Fibroblast of skin of left biceps (primary cell): Measurements from ENCODE around the gene LEMD3.

ENCODE experiments used
- DNase-seq, 2 experiments: peaks; one replicate each; pipeline ENCODE4 v3.0.0-alpha.2; 2013; ENCODE audit warnings: low read depth in 2 of 2

The LEMD3 gene

DNA sequence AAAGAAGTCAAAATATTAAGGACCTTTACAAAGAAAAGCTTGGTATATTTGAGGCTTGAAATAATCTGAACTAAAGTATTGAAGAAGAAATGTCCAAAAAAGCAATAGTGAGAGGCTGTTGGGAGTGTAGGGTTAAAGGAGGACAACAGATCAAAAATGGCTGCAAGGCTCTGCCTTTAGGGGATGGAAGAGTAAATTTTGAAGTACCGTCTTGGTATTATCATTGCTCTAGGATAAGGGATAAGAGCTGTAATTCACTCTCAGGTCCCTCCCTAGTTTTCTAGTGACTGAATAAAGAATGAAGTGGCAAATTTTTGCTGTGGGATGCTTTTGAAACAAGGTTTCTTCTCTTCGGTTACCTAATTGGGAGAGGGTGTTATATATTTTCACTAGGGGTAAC is 38.7 kb downstream of the LEMD3 start:
- no peak for DNase-seq

DNA sequence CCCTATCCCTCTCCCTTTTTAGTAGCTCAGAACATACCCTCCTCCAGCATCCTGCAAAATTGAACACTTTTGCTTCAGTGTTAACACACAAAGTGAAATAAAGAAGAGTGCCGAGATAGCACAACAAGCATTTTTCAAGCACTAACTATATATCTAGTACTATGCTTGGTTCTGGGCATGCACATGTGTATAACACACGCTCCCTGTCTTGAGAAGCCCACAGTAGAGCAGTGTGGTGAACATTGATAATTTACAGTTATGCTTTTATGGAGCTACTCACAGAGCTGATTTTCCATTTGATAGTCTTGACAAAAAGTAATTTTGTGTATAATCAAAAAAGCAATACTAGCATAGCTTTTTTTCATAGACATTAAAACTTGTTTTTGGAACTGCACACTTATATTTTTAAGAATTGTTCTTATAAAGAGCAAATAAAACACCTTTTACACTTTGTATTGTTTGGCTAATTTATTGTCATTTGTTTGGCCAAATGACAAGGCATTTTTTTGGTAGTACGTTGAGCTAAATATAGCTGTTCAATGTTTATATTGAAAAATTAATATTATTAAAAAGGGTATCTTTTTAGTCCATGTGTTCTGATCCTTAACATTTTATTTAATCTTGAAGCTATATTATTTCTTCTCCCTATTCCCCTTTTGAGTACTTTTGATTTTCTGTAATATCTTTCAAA is 39.7 kb downstream of the LEMD3 start:
- no peak for DNase-seq

DNA sequence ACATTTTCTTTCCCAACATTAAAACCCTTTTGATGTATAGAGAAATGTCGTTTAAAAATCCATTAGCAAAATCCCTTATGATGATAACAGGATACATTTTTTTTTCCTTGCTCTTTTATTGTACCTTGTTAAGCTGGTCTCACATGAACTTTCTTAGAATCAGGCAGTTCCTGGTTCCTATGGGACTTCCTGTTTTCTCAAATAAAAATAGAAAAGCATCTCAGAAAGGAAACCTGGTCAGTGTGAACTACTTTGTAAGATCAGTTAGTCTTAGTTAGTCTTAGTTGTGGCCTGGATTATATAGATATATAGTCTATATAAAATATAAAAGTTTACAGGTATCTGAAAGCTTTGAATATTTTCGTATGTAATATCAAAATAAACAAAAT is 40.3 kb downstream of the LEMD3 start:
- DNase-seq = no peak

DNA sequence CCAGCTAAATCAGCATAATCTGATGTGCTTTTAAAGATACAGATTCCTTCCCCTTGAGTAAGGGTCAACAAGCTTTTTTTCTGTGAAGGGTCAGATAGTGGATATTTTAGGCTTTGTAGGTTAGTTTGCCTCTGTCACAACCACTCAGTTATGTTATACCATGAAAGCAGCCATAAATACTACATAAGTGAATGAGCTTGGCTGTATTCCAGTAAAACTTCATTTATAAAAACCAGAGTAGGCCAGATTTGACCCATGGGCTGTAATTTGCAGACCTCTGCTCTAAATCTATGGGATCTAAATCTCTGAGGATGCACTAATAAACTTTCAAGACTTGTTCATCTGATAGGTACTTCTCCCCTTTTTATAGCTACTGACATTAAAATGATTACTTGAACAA is 47.7 kb downstream of the LEMD3 start:
- no peak for DNase-seq

DNA sequence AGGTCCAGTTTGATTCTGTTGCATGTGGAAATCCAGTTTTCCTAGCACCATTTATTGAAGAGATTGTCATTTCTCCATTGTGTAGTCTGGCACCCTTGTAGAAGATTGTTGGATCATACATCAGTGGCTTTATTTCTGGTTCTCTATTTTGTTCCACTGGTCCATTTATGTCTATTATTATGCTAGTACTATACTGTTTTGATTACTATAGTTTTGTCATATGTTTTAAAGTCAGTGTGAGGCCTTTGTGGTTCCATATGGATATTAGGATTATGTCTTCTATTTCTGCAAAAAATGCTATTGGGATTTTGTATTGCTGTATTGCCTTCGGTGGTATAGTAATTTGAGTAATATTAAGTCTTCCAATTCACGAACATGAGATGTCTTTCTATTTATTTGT is 51.4 kb downstream of the LEMD3 start:
- DNase-seq = no peak

DNA sequence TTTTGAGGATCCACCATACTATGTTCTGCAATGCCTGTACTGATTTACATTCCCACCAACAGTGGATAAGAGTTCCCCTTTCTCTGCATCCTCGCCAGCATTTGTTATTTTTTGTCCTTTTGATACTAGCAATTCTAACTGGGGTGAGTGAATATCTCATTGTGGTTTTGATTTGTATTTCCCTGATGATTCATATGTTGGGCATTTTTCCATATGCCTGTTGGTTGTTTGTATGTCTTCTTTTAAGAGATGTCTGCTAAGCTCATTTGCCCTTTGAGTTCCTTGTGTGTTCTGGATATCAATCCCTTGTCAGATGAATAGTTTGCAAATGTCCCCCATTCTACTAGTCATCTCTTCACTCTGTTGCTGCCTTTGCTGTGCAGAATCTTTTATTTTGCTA is 60.1 kb downstream of the LEMD3 start:
- peak; percentile 15 for DNase-seq

DNA sequence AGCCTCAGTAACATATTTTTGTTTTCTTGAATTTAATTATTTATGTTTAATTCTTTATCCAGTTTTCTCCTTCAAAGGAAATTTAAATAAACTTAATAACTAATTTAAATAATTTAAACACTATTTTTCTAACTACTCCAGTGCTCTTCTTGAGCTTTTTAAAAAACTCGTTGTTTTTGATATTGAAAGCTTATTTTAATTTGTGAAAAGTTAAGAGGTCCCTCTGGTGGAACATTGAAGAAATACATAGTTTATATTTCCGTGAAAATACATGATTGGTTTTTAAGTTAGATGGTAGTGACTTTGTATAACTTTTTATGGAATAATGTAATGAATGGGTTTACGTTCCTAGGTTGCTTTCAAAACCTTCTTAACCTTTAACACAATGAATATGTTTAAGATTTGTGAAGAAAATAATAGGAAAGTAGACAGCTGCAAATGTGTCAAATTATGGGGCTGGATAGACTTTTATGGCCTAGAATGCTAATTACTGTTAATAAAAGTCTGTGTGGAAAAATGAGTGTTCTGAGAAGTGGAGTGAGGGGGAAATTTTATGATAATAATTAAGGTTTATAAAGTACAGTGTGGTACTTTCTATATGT is 63.2 kb downstream of the LEMD3 start:
- peak; percentile 1 to 4 for DNase-seq

DNA sequence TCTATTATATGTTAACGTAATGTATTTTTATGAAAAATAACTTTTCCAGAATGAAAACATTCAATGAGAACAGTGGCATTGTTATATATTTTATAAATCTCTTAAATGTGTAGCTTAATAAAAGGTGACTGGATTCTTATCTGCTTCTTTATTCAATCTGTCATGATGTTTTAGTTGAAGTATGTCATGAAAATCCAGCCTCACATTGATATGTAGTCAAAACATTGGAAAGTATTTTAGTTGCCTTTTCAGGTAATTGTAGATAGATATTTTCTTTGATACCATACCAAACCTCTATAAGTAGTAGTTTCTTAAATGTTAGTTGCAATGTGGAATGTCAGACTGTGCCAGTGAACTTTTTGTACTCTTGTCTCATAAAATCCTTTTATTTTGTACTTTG is 67.8 kb downstream of the LEMD3 start:
- DNase-seq = no peak

DNA sequence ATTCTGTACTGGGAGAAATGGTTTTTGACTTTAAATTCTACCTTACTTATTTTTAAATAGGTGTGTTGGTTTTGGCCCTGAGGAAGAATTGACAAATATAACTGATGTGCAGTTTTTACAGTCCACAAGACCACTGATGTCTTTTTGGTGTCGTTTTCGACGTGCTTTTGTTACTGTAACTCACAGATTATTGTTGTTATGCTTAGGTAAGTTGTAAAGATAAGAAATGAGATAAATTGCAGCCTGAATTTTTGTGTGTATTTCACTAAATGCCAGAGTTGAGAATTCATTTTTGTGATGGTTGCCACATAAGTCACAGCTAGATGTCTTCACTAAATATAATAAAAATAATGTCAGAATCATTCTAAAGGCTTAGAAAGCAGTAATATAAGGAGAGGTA is 69.2 kb downstream of the LEMD3 start:
- no peak for DNase-seq

DNA sequence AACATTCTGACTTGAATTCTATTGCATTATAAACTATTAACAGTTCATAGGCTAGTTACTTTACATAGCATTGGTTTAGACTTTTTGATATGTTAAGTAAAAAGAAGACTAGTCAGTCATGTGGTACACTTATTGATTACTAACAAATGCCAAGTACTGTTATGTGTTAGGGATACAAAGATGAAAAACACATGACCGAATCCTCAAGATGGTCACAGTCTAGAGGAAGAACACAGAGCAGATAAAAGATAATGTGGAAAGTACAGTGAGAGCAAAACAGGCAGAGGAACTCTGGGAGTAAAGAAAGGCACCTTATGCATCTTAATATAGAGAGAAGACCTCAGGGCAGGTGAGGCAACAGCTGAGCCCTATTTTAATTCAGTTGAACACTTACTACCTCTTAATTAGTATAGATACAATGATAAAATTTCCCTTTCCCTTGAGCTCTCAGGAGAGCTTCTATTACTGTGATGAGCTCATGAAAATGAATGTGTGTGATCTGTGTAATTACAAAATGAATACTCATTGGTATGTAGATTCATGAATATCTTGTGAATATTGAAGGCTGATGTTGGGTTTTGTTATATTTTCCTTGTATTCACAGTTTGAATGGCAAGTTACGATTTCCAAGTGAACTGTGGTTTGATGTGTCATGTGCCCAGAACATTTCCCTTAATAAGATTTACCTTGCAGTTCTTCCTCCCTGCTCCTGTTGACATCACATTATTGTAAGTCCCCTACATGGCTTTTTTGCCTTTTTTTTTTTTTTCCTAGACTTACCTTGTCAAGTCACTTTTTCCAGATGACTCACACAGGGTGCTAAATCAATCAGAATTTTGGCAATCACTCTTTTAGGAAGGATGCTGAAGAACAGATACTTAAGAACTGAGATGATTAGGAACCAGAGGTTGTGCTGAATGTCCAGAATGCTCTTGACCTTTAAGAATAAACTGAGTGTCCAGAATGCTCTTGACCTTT is 79.6 kb downstream of the LEMD3 start:
- DNase-seq = no peak

DNA sequence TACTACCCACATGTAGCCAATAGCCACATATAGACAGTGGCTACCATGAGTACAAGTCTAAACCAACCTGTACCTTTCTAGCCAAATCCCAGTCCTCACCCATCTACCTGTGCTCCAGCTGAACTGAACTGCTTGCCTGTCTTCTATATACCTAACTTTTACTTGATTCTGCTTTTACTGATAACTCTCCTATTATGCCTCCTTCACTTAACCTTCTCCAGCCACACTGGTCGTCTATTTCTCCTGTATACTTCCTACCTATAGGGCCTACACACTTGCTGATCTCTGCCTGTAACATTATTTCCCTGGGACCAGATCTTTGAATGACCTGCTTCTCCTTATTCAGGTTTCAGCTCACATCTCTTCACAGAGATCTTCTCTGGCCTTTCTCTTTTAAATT is 83.1 kb downstream of the LEMD3 start:
- DNase-seq = no peak

DNA sequence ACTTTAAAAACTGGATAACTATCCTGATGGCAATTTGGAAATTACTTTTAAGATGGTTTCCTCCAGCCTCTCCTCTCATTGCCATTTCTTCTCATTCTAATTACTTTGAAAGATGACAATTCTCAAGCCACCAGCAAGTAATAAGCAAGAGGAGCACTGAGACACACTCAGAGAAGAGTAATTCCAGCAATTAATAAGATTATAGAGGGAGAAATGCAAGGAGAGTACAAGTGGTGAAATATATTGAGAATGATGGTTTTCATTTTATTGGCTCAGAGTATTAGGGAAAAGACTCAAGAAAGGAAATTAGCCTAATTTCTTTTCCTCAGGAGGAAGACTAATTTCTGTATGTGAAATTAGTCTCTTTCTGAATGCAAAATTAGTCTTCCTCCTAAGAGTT is 88.6 kb downstream of the LEMD3 start:
- no peak for DNase-seq

DNA sequence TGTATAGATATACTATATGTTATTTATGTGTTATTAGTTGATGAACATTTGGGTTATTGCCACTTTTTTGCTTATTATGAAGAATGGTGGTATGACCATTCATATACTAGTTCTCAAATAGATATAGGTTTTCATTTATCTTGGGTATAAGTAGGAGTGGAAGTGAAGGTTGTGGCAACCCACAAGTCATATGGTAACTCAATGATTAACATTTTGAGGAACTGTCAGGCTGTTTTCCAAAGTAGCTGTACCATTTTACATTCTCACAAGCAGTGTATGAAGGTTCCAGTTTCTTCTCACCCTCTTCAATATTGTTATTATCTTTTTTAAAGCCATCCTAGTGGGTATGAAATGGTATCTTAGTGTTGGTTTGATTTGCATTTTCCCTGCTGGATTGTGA is 90.1 kb downstream of the LEMD3 start:
- no peak for DNase-seq

DNA sequence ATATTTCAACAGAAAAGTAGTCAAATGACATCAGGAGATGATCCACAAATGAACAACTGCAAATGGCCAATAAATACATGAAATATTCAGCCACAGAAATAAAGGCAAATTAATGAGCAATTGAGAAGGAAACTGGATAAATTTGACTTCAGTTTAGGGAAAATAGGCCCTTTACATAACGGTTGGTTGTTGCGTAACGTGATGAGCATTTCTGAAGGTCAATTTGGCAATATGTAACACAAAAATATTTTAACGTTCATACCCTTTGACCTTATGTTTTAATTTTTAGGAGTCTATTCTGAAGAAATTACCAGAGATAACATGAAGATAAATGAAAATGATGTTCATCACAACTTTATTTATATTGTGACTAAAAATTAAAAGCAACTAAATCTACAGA is 94.4 kb downstream of the LEMD3 start:
- DNase-seq = no peak

DNA sequence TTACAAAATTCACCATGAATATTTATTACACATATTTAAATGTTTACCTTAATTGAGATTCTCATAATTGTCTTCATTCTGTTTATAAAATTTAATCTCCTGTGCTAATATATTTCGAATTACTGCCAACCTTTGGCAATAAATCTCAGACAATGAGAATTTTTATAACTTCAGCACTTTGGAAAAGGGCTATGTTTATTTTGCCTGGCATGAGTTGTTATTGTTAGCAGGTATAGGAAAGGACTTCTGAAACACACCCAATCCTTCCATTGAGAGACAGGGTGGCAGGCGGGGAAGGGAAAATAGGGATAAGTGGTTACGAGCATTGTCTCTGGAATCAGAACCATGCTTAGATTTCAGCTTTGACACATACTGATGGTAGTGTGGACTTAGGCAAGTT is 97.0 kb downstream of the LEMD3 start:
- DNase-seq = no peak

DNA sequence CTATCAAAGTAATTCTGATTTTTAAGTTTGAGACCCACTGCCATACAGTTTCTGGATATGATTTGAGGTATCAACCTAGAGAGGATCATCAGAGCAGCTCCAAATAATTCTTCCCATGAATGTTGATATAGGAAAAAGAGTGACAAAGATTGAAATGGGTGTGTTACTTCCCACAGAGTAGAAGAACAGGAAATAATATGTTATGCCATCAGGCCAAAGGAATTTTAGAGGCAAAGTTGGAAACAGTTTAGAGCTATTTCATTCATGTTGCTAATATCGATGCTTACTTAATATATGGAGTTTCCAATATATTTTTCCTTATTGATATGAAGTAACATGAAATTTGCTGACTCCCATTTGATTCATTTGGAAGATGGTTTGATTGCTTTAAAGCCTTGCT is 100.2 kb downstream of the LEMD3 start:
- DNase-seq = no peak

DNA sequence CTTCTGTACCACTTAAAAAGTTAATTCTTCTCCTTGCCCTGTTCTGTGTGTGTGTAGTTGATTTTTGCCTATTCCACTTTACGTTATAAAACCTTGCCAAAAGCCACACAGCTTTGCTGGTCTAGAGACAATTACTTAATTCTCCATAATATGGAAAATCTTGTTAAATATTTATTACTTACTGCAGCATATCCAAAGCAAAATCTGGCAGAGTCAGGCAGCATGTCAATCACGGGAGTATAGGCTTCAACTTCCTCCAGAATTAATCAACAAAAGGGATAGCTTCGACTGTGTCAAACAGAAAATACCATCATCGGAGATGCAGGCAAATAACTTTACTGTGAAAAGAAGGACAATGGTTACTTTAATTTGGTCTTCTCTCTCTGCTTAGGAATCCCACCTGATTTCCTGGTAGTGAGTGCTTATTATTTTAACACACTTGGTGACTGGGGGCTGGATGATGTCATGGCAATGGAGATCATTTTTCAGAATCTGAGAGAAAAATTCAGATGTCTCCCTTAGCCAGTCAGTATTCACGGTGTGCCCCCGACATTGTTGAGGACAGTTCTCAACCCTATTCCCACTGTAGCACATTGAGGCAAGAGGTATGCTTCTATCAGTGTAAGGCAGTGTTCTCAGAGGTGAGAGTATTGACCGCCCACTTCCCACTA is 105.4 kb downstream of the LEMD3 start:
- DNase-seq = no peak

DNA sequence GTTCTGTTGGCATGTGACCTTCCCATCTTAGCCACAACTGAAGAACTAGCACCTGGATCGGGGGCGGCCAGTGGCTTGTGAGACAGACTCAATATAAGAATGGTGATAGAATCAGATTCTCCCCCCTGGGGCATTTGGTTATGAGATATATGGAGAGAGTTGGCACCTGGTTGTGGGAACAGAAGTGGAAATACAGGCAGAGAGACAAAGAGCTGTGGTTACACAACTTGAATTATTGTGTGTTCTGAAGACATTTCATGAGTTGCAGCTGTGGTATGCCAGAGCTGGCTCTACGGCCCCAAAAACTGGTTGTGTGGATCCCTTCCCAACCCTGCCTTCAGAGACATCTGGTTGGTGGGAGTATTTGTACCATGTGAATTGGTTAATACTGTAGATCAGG is 106.2 kb downstream of the LEMD3 start:
- no peak for DNase-seq

DNA sequence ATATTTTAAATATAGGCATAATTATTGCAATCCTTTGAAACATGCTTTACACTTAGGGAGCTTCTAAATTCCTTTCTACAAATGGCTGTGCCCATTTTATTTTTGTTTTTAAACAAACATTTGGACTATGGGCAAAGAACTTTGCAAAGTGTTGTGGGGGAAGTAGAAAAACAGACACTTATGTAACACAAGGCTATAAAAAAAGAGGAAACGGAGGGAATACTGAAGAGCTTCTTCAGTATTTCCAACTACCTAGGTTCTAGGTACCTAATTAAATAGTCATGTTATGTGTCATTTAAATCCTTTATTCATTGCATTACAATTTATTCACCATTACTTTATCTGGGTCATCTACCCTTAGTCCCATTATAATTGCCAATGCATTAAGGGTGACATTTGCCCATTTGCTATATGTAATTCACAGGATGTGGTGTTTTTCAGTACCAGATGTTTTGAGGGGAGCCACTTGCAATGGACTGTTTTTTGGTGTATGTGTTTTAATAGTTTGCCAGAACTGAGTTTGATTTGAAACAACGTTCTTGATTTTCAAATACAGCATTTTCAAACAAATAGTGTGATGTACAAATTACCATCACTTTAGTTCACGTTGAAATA is 107.6 kb downstream of the LEMD3 start:
- no peak for DNase-seq

DNA sequence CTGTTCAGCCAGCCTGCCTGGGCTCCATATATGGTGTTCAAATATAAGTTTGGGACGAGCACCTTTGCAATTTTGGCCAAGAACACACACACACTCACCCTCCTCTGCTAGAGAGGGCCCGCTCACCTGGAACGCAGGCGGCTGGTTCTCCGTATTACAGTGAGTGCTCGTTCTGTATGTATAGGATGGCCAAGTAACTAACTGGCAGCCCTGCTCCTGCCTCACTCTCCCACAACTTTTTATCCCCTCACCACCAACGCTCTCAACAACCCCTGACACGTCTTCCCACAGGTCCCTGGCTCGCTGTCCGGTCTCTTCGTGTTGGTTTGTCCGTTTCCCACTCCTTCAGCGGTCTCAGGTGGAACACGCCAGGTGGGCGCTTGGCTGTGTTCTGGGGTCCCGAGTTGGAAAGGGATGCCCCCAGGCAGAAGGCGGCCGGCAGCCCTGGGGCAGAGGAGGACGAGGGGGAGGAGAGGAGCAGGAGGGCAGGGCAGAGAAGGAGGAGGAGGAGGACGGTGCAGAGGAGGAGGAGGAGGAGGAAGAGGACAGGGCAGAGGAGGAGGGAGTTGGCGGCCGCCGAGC is 108.7 kb downstream of the LEMD3 start:
- no peak for DNase-seq

DNA sequence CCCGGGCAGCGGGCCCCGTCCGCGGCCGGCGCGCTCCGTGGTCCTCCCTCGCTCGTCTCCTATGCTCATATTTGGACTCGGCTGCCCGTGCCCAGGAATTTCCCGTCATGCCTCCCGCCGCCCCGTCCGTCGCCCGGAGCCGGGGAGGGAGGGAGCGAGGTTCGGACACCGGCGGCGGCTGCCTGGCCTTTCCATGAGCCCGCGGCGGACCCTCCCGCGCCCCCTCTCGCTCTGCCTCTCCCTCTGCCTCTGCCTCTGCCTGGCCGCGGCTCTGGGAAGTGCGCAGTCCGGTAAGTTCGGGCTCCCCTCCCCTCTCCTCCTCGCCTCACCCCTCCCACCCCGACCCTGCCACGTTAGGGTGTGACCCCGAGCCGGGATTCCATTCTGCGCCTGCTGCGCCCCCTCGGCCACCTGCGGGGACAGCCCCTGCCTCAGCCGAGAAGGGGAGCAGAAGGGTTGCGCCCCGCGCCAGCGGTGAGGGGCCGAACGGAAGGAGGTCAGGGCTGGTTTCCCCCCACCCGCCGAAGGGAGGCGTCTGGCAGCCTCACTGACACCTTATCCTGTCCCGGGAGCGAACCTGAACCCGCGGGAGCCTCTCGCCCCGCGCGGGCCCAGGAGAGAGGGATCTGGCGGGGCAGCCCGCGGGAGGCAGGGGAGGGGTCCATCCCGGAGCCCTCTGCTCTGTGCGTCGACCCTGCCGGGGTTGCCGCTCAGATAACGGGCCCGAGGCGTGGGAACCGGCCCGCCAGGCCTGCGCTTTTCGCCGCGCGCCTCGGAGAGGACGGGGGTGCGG is 109.4 kb downstream of the LEMD3 start, which contains the start of gene MSRB3:
Gene MSRB3, plus strand, starts transcription at position 108 of the 793 bp plus-strand sequence. CDS start 29,897 bp downstream, outside the sequence.
- peak; percentile 56 to 58 for DNase-seq
